Measurements from ENCODE around the gene FLG2. TPM values are rescaled to one million over a fixed set of nuclear protein-coding genes. Genes with fewer than 3 reads are reported as not detected.
A peak's percentile ranks its signal among the peaks of the same experiment; 100 is the strongest.
"Not testable (repeated sequence)": the region's sequence is repeated elsewhere in the genome, so short reads cannot be mapped to it uniquely, and the experiment has no call there.

FLG2 gene
- total RNA-seq, 6 donors from 2014 or later, result not detected

GRCh38 chr1:152325111-152325510 is 34.7 kb downstream of the FLG2 start, which contains the start of gene FLG:
TSS of gene FLG (minus strand) at chr1:152325239. CDS start at chr1:152315456, 9,783 bp downstream.
- Histone ChIP-seq H3K9me3 (no peaks in the 10 kb centered on the region), H3K4me1 (no peaks in the 10 kb centered on the region), H3K27me3 (no peaks in the 10 kb centered on the region), H3K4me3 (no peak within 1 kb of the TSS), H3K36me3 (no peaks in the 10 kb centered on the region), H3K27ac (no peak within 1 kb of the TSS)
- TF ChIP-seq CTCF (IDR thresholded peaks at IDR 0.05) (no peak), POLR2A (IDR thresholded peaks at IDR 0.05) (no peak), EP300 (IDR thresholded peaks at IDR 0.05) (no peak), POLR2AphosphoS5 (IDR thresholded peaks at IDR 0.05) (no peak)
- no peak for DNase-seq
- WGBS, 2 donors, result 61 to 100% methylated on average over 1 of the region's 1 CpG
- ATAC-seq (ENCODE audit: low FRiP score in 2 of 2), result no peak

GRCh38 chr1:152313970-152314369 is 45.8 kb downstream of the FLG2 start:
- TF ChIP-seq POLR2A (IDR thresholded peaks at IDR 0.05) (no peak), POLR2AphosphoS5 (IDR thresholded peaks at IDR 0.05) (no peak), CTCF (IDR thresholded peaks at IDR 0.05) (no peak), EP300 (IDR thresholded peaks at IDR 0.05) (no peak)
- no peaks in the 10 kb centered on the region for H3K36me3 ChIP-seq
- H3K4me1 ChIP-seq, result no peaks in the 10 kb centered on the region
- no peaks in the 10 kb centered on the region for H3K9me3 ChIP-seq
- WGBS, 2 donors, result 85 to 100% methylated on average over 1 of the region's 1 CpG
- H3K4me3 ChIP-seq, result no peak overlapping the region
- H3K27ac ChIP-seq, result no peak overlapping the region
- DNase-seq, result no peak
- ATAC-seq (ENCODE audit: low FRiP score in 2 of 2), result no peak
- H3K27me3 ChIP-seq, result no peaks in the 10 kb centered on the region

- H3K27me3 ChIP-seq, result no peaks in the 10 kb centered on the region
- WGBS, 2 donors, result 94 to 95% methylated on average over 19 of the region's 21 CpGs
- TF ChIP-seq EP300 (IDR thresholded peaks at IDR 0.05) (no peak), POLR2AphosphoS5 (IDR thresholded peaks at IDR 0.05) (no peak), POLR2A (IDR thresholded peaks at IDR 0.05) (no peak), CTCF (IDR thresholded peaks at IDR 0.05) (no peak)
- H3K27ac ChIP-seq, result no peak overlapping the region
- ATAC-seq (ENCODE audit: low FRiP score in 2 of 2) (no peak), DNase-seq (peak; percentile 17 to 37)
- no peaks in the 10 kb centered on the region for H3K9me3 ChIP-seq
- no peak overlapping the region for H3K4me3 ChIP-seq
- H3K36me3 ChIP-seq, result no peaks in the 10 kb centered on the region
- no peaks in the 10 kb centered on the region for H3K4me1 ChIP-seq
Measured at GRCh38 chr1:152313319-152313801, 46.4 kb downstream of the FLG2 start.

GRCh38 chr1:152312169-152312568 is 47.6 kb downstream of the FLG2 start:
- not testable (repeated sequence) for H3K27ac ChIP-seq; H3K27me3 ChIP-seq; H3K4me1 ChIP-seq; ATAC-seq (ENCODE audit: low FRiP score in 2 of 2); H3K9me3 ChIP-seq; DNase-seq; H3K36me3 ChIP-seq; H3K4me3 ChIP-seq
- 88 to 100% methylated on average over 7 to 12 of the region's 13 CpGs for WGBS, 2 donors

GRCh38 chr1:152309955-152310354 is 49.9 kb downstream of the FLG2 start:
- WGBS, 2 donors, result 95% methylated on average over 8 to 9 of the region's 9 CpGs

GRCh38 chr1:152309320-152309901 is 50.4 kb downstream of the FLG2 start:
- peak in 1 of 2 donors; percentile 24 for DNase-seq
- ATAC-seq (ENCODE audit: low FRiP score in 2 of 2); H3K27ac ChIP-seq; H3K36me3 ChIP-seq; H3K4me3 ChIP-seq; H3K27me3 ChIP-seq; H3K4me1 ChIP-seq; H3K9me3 ChIP-seq: not testable (repeated sequence)
- WGBS, 2 donors, result 79 to 95% methylated on average over 9 to 17 of the region's 17 CpGs

More at GRCh38 chr1:152309955-152310354, 49.9 kb downstream of the FLG2 start:
- DNase-seq (no peak), ATAC-seq (ENCODE audit: low FRiP score in 2 of 2) (no peak)
- H3K9me3 ChIP-seq, result no peaks in the 10 kb centered on the region
- H3K27ac ChIP-seq, result no peak overlapping the region
- H3K4me1 ChIP-seq, result no peaks in the 10 kb centered on the region
- H3K36me3 ChIP-seq, result no peaks in the 10 kb centered on the region
- TF ChIP-seq EP300 (IDR thresholded peaks at IDR 0.05) (no peak), POLR2A (IDR thresholded peaks at IDR 0.05) (no peak), POLR2AphosphoS5 (IDR thresholded peaks at IDR 0.05) (no peak), CTCF (IDR thresholded peaks at IDR 0.05) (no peak)
- no peak overlapping the region for H3K4me3 ChIP-seq
- no peaks in the 10 kb centered on the region for H3K27me3 ChIP-seq

- peak in 1 of 2 donors; percentile 14 for DNase-seq
- ATAC-seq (ENCODE audit: low FRiP score in 2 of 2), result not testable (repeated sequence)
Measured at GRCh38 chr1:152308758-152309157, 51.0 kb downstream of the FLG2 start.

GRCh38 chr1:152307970-152308369 is 51.8 kb downstream of the FLG2 start:
- DNase-seq, result peak in 1 of 2 donors; percentile 14
- not testable (repeated sequence) for H3K9me3 ChIP-seq; H3K4me1 ChIP-seq; H3K27me3 ChIP-seq; H3K36me3 ChIP-seq; ATAC-seq (ENCODE audit: low FRiP score in 2 of 2); H3K27ac ChIP-seq; H3K4me3 ChIP-seq
- 87 to 94% methylated on average over 5 to 6 of the region's 8 CpGs for WGBS, 2 donors

More at GRCh38 chr1:152308758-152309157, 51.0 kb downstream of the FLG2 start:
- H3K36me3 ChIP-seq, H3K4me3 ChIP-seq, H3K27ac ChIP-seq, H3K27me3 ChIP-seq, H3K4me1 ChIP-seq, H3K9me3 ChIP-seq: not testable (repeated sequence)
- 94 to 98% methylated on average over 6 of the region's 7 CpGs for WGBS, 2 donors

Measured in upper lobe of left lung (tissue), 6 donors.